22Rv1 (cell line): ENCODE results near the gene WNT3A.
"Not testable (repeated sequence)": the region's sequence is repeated elsewhere in the genome, so short reads cannot be mapped to it uniquely, and the experiment has no call there.

Source experiments
- H3K27ac ChIP-seq: fragments of 450-650 bp; 2 replicates; pipeline ENCODE4 v1.5.1; 2017
- ZFX ChIP-seq: fragments of 450-650 bp; IDR thresholded peaks from 2 replicates; pipeline ENCODE4 v1.6.1; 2017; ENCODE audit warnings: antibody characterized with exemption, borderline replicate concordance
- TF ChIP-seq, protein P1 (sequence below): fragments of 450-650 bp; IDR thresholded peaks from 2 replicates; pipeline ENCODE4 v1.5.1; 2017; ENCODE audit warnings: mild to moderate bottlenecking

The WNT3A gene

GRCh38 chr1:228018961-228019721, 12.3 kb downstream of the WNT3A start:
- H3K27ac ChIP-seq, result no peak overlapping the region
- TF ChIP-seq, protein P1, sequence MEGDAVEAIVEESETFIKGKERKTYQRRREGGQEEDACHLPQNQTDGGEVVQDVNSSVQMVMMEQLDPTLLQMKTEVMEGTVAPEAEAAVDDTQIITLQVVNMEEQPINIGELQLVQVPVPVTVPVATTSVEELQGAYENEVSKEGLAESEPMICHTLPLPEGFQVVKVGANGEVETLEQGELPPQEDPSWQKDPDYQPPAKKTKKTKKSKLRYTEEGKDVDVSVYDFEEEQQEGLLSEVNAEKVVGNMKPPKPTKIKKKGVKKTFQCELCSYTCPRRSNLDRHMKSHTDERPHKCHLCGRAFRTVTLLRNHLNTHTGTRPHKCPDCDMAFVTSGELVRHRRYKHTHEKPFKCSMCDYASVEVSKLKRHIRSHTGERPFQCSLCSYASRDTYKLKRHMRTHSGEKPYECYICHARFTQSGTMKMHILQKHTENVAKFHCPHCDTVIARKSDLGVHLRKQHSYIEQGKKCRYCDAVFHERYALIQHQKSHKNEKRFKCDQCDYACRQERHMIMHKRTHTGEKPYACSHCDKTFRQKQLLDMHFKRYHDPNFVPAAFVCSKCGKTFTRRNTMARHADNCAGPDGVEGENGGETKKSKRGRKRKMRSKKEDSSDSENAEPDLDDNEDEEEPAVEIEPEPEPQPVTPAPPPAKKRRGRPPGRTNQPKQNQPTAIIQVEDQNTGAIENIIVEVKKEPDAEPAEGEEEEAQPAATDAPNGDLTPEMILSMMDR, result no peak

- not testable (repeated sequence) for H3K27ac ChIP-seq
These were observed 12.9 kb downstream of the WNT3A start for GRCh38 chr1:228019722-228020083.

- TF ChIP-seq, protein P1, result no peak
- no peak for TF ChIP-seq ZFX
- no peak overlapping the region for H3K27ac ChIP-seq
These were observed 14.0 kb downstream of the WNT3A start for GRCh38 chr1:228020686-228021354.

DNA sequence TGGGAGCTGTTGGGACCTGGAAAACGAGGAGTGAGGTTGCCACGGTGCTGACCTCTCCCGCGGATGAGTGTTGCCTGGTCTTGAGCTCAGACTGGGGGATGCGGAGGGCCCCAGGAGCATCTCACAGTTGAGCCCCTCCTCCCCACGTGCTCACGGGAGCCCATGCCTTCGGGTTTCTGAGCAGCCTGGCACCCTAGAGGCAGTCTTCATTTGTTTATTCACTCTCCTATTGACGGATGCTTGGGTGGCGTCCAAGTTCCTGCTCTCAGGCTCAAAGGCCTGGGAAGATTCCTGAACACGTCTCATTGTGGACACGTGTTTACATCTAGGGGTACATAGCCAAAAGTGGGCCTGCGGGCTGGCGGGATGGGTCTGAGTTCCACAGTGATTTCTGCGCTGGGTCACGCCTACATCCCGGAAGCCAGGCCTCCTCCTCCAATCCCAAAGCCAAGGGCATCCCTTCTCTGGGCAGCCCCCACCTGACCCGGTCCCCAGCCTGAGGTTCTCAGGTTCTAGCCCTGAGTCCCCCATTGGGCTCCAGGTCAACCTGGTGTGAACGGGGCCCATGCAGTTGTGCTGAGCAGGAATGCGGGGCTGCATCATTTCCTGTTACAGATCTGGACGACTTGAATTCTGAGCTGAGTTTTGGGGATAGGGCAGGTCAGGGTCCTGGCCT, 14.7 kb downstream of the WNT3A start:
- no peak for TF ChIP-seq ZFX
- TF ChIP-seq, protein P1, result no peak
- no peak overlapping the region for H3K27ac ChIP-seq

DNA sequence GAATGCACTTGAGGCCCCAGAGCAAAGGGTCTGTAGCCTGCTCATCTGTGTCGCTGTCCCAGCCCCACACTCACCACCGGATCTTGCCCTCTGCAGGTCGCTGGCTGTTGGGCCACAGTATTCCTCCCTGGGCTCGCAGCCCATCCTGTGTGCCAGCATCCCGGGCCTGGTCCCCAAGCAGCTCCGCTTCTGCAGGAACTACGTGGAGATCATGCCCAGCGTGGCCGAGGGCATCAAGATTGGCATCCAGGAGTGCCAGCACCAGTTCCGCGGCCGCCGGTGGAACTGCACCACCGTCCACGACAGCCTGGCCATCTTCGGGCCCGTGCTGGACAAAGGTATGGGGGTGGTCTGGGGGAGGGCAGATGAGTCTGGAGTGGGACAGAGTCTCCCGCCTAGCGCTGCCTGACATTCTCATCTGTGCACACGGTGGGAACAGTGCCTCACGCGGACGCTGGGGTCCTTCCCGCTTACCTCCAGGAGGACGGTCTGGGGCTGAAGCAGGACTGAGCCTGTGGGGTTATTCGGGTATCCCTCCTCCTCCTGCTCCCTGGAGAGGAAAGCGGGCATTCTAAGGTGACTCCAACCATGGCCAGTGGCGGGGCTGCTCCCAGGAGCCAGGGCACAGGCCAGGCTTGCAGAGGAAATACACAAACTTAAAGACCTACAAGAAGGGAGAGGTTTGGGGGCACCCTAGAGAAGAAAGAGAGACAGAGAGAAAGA, 15.9 kb downstream of the WNT3A start:
- no peak overlapping the region for H3K27ac ChIP-seq
- TF ChIP-seq, protein P1, result no peak
- no peak for TF ChIP-seq ZFX

GRCh38 chr1:228023294-228023639, 16.5 kb downstream of the WNT3A start:
- TF ChIP-seq, protein P1, result no peak
- no peak for TF ChIP-seq ZFX

DNA sequence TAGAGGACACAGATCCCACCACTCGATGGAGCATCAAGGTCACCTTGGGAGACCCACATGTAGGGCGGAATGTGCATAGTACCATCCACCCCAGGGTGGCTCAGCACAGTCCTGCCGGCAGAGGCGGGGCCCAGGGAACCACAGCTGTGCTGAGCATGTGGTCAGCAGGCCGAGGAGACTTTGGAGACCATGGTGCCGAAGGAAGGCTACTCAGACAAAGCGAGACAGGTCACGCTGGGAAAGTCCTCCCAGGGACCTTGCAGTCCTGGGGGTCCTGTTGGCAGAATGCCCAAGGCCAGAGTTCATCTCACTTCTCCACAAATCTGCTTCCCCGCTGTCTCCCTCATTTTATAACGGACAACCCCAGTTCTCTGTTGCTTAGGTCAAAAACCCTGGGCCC, 22.5 kb downstream of the WNT3A start:
- TF ChIP-seq ZFX, result no peak
- TF ChIP-seq, protein P1, result no peak
- no peak overlapping the region for H3K27ac ChIP-seq

More at GRCh38 chr1:228023294-228023639, 16.5 kb downstream of the WNT3A start:
- no peak overlapping the region for H3K27ac ChIP-seq
